OCI-LY3 (cell line): ENCODE measurements around the gene CAPN10.

Source experiments
- H2AFZ ChIP-seq: fragments of 200-600, 300-600 bp; shearing (Covaris generic); 2 replicates; pipeline ENCODE4 v1.6.0; 2014; ENCODE audit warnings: antibody characterized with exemption, low read depth, low read length
- H3K27ac ChIP-seq: fragments of 200-600, 300-600 bp; sonication (generic); 2 replicates; pipeline ENCODE4 v1.5.1; 2014; ENCODE audit warnings: mild to moderate bottlenecking, low read length, moderate library complexity, mixed read lengths
- H3K27me3 ChIP-seq: fragments of 200-600, 300-600 bp; sonication (generic); 2 replicates; pipeline ENCODE4 v1.6.1; 2014; ENCODE audit warnings: low read depth, low read length, mixed read lengths
- H3K36me3 ChIP-seq: fragments of 200-600, 300-600 bp; sonication (generic); replicated peaks from 2 replicates; pipeline ENCODE3; 2014; ENCODE audit warnings: low read depth, low read length, mixed read lengths
- H3K4me1 ChIP-seq: fragments of 300-600, 200-600 bp; sonication (generic); 2 replicates; pipeline ENCODE4 v1.6.1; 2014; ENCODE audit warnings: low read length, mixed read lengths
- H3K4me2 ChIP-seq: fragments of 200-600, 300-600 bp; sonication (generic); 2 replicates; pipeline ENCODE4 v1.6.1; 2014; ENCODE audit warnings: low read length, mixed read lengths
- H3K4me3 ChIP-seq: fragments of 300-600, 200-600 bp; sonication (generic); 2 replicates; pipeline ENCODE4 v1.5.1; 2014; ENCODE audit warnings: antibody characterized with exemption, mild to moderate bottlenecking, low read length, moderate library complexity
- H3K79me2 ChIP-seq: fragments of 300-600, 200-600 bp; shearing (Covaris generic); 2 replicates; pipeline ENCODE4 v1.6.1; 2014; ENCODE audit warnings: mild to moderate bottlenecking, low read length, mixed read lengths
- H3K9ac ChIP-seq: fragments of 300-600, 200-600 bp; shearing (Covaris generic); 2 replicates; pipeline ENCODE4 v1.6.0; 2014; ENCODE audit warnings: mild to moderate bottlenecking, low read length, moderate library complexity
- H3K9me3 ChIP-seq: fragments of 200-600, 300-600 bp; shearing (Covaris generic); 2 replicates; pipeline ENCODE4 v1.6.1; 2014; ENCODE audit warnings: low read length, mixed read lengths; ENCODE audit not compliant: insufficient read depth
- H4K20me1 ChIP-seq: fragments of 200-600, 300-600 bp; sonication (generic); 2 replicates; pipeline ENCODE4 v1.6.1; 2016; ENCODE audit warnings: low read length, mixed read lengths; ENCODE audit not compliant: insufficient read depth
- EZH2phosphoT487 ChIP-seq: fragments of 200-600 bp; shearing (Covaris generic); IDR thresholded peaks from 2 replicates; pipeline ENCODE4 v1.6.1; 2018; ENCODE audit warnings: antibody characterized with exemption, mixed run types, low read depth
- TF ChIP-seq, protein P1 (sequence below): fragments of 200-600, 300-600 bp; sonication (generic); IDR thresholded peaks from 2 replicates; pipeline ENCODE4 v1.5.1; 2014; ENCODE audit warnings: antibody characterized with exemption, low read length, low read depth

Gene CAPN10

DNA sequence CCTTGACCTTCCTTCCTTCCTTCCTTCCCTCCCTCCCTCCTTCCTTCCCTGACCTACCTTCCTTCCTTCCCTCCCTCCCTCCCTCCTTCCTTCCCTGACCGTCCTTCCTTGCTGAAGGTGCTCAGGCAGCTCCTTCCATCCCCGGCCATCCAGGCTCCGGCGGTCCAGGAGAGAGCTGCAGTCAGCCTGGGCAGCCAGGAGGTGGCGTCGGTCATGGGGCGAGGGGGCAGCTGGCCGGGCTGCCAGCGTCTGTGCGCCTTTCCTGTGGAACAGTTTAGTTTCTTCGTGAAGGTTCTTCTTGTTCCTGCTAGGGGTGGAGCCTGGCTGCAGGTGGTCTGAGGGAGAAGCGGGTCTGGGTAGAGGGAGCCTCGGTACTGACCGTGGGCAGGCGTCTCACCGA lies 54.4 kb downstream of the CAPN10 start:
- H3K79me2 ChIP-seq: no peaks in the 10 kb centered on the region
- H3K27ac ChIP-seq: no peak overlapping the region
- no peaks in the 10 kb centered on the region for H3K4me1 ChIP-seq
- no peak overlapping the region for H3K4me3 ChIP-seq
- no peaks in the 10 kb centered on the region for H3K36me3 ChIP-seq
- no peaks in the 10 kb centered on the region for H4K20me1 ChIP-seq
- H3K9ac ChIP-seq: no peak overlapping the region
- H3K9me3 ChIP-seq: no peaks in the 10 kb centered on the region
- H3K4me2 ChIP-seq: no peak overlapping the region
- no peak overlapping the region for H2AFZ ChIP-seq
- no peaks in the 10 kb centered on the region for H3K27me3 ChIP-seq
- no peak for TF ChIP-seq EZH2phosphoT487
- TF ChIP-seq, protein P1, sequence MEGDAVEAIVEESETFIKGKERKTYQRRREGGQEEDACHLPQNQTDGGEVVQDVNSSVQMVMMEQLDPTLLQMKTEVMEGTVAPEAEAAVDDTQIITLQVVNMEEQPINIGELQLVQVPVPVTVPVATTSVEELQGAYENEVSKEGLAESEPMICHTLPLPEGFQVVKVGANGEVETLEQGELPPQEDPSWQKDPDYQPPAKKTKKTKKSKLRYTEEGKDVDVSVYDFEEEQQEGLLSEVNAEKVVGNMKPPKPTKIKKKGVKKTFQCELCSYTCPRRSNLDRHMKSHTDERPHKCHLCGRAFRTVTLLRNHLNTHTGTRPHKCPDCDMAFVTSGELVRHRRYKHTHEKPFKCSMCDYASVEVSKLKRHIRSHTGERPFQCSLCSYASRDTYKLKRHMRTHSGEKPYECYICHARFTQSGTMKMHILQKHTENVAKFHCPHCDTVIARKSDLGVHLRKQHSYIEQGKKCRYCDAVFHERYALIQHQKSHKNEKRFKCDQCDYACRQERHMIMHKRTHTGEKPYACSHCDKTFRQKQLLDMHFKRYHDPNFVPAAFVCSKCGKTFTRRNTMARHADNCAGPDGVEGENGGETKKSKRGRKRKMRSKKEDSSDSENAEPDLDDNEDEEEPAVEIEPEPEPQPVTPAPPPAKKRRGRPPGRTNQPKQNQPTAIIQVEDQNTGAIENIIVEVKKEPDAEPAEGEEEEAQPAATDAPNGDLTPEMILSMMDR: no peak

- no peak overlapping the region for H2AFZ ChIP-seq
- no peak overlapping the region for H3K9ac ChIP-seq
- H3K4me1 ChIP-seq: no peaks in the 10 kb centered on the region
- no peaks in the 10 kb centered on the region for H4K20me1 ChIP-seq
- TF ChIP-seq, protein P1: no peak
- TF ChIP-seq EZH2phosphoT487: no peak
- H3K79me2 ChIP-seq: no peaks in the 10 kb centered on the region
- H3K9me3 ChIP-seq: no peaks in the 10 kb centered on the region
- H3K36me3 ChIP-seq: no peaks in the 10 kb centered on the region
- H3K4me2 ChIP-seq: no peak overlapping the region
- H3K27ac ChIP-seq: no peak overlapping the region
- H3K4me3 ChIP-seq: no peak overlapping the region
- no peaks in the 10 kb centered on the region for H3K27me3 ChIP-seq
Observed at GRCh38 chr2:240642061-240642805, 55.7 kb downstream of the CAPN10 start.

GRCh38 chr2:240642806-240643092 lies 56.2 kb downstream of the CAPN10 start:
- Histone ChIP-seq H3K27ac (no peak overlapping the region), H3K9me3 (no peaks in the 10 kb centered on the region), H3K36me3 (no peaks in the 10 kb centered on the region), H3K4me3 (no peak overlapping the region), H3K79me2 (no peaks in the 10 kb centered on the region), H3K4me2 (no peak overlapping the region), H3K9ac (no peak overlapping the region), H3K27me3 (no peaks in the 10 kb centered on the region), H4K20me1 (no peaks in the 10 kb centered on the region), H2AFZ (no peak overlapping the region), H3K4me1 (no peaks in the 10 kb centered on the region)
- TF ChIP-seq, protein P1: no peak
- no peak for TF ChIP-seq EZH2phosphoT487

DNA sequence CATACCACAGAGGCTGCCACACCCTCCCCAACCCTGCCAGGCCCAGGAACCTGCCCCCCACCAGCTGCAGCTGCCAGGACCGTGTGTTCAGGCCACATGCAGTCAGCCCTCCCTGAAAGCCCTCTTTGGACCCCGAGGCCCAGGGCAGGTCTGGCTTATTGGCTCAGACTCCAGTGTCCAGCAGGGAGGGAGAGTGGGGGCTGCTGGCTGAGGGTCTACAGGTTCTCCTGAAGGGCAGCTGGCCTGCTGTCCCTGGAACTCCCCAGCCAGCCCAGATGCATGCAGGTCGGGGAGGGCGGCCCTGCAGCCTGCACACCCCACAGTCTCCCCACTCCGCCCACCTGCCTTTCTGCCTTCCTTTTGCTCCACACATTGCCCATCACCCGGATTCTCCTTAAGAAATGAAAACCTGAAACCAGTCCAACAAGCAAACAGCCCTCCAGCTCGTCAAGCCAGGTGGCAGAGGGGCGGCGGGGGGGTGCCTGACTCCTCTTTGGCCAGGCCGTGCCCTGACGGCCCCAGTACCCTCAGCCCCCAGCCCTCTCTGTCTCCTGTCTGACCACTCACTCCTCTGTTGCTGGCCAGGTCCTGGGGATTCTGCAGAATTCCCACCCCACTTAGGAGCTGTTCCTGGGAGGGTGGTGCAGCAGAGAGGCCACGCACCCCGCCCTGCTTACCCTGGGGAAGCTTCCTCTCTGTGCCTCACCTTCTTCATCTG lies 56.7 kb downstream of the CAPN10 start:
- H3K9ac ChIP-seq: no peak overlapping the region
- H3K79me2 ChIP-seq: no peaks in the 10 kb centered on the region
- no peak overlapping the region for H2AFZ ChIP-seq
- H3K9me3 ChIP-seq: no peaks in the 10 kb centered on the region
- H3K27me3 ChIP-seq: no peaks in the 10 kb centered on the region
- no peaks in the 10 kb centered on the region for H3K4me1 ChIP-seq
- H3K36me3 ChIP-seq: no peaks in the 10 kb centered on the region
- TF ChIP-seq EZH2phosphoT487: no peak
- TF ChIP-seq, protein P1: no peak
- H4K20me1 ChIP-seq: no peaks in the 10 kb centered on the region
- no peak overlapping the region for H3K4me2 ChIP-seq
- no peak overlapping the region for H3K27ac ChIP-seq
- no peak overlapping the region for H3K4me3 ChIP-seq
